ENCODE data around the gene CDC42BPG. TPM values are rescaled to one million over a fixed set of nuclear protein-coding genes. Genes with fewer than 3 reads are reported as not detected.

The CDC42BPG gene
- total and polyA plus RNA-seq, 9 of the 15 experiments (the other 6 are each of a cell fraction or from before 2014, with no cell fraction given), result 0.04 to 8.8 (median 2.1) TPM

DNA sequence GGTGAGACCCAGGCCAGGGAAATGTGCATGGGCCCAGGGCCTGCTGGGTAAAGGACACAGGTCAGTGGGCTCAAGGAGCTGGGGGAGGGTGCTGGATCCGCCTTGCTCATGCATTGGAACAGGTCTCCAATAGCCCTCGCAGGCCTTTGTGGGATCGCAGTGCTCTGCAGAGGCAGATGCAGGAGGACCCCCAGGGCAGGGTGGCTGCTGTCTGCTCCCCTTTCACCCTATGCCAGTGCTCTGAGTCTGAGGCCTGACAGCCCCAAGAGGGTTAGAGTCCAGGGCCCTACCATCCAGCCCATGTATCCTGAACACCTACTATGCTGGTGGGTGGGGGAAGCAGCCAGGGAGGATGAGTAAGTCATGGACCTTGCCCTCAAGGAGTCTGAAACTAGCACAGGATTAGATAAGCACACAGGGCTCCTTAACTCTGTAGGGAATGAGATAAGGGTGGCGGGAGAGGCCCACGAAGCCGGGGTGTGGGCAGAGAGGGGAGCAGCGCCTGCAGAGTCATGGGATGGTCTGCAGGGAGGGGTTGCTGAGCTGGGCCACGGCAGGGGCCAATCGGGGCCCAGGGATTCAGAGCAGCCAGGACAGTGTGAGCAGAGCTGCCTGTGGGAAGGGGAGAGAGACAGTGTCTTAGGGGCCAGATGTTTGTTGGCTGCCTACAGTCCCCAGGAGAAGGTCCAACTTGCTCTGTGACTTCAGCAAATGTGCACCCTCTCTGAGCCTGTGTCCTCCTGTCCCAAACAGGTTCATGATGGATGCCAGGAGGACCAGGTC is 44.5 kb upstream of the CDC42BPG start (continued):
- TF ChIP-seq KLF16 (IDR thresholded peaks at IDR 0.05) (peak; percentile 97), MAZ (CRISPR knock-in tag; conservative IDR thresholded peaks at IDR 0.05 in 1 of 2, IDR thresholded peaks at IDR 0.05 in 1 of 2) (peak; percentile 97), ARID4B (CRISPR knock-in tag; IDR thresholded peaks at IDR 0.05) (no peak), ZNF197 (CRISPR knock-in tag; IDR thresholded peaks at IDR 0.05; ENCODE audit: low read depth) (no peak), ZBTB7A (IDR thresholded peaks at IDR 0.05; ENCODE audit: borderline replicate concordance, control insufficient read depth, low read depth, low read length) (peak; percentile 83; the same call in 1 of the 2 replicates), CREB5 (CRISPR knock-in tag; IDR thresholded peaks at IDR 0.05) (no peak), PURB (CRISPR knock-in tag; IDR thresholded peaks at IDR 0.05; ENCODE audit: low read depth) (no peak), SRF (CRISPR knock-in tag; IDR thresholded peaks at IDR 0.05) (peak in 1 of 2 experiments; percentile 88; a peak in 1 of 4 replicates), SMARCC2 (IDR thresholded peaks at IDR 0.05; ENCODE audit: low read depth) (peak; percentile 98), RUNX1 (IDR thresholded peaks at IDR 0.05; ENCODE audit: low read depth) (0 out of 2 replicates have a peak, but pooled peaks have one; percentile 36)
- TF ChIP-seq, protein P1, sequence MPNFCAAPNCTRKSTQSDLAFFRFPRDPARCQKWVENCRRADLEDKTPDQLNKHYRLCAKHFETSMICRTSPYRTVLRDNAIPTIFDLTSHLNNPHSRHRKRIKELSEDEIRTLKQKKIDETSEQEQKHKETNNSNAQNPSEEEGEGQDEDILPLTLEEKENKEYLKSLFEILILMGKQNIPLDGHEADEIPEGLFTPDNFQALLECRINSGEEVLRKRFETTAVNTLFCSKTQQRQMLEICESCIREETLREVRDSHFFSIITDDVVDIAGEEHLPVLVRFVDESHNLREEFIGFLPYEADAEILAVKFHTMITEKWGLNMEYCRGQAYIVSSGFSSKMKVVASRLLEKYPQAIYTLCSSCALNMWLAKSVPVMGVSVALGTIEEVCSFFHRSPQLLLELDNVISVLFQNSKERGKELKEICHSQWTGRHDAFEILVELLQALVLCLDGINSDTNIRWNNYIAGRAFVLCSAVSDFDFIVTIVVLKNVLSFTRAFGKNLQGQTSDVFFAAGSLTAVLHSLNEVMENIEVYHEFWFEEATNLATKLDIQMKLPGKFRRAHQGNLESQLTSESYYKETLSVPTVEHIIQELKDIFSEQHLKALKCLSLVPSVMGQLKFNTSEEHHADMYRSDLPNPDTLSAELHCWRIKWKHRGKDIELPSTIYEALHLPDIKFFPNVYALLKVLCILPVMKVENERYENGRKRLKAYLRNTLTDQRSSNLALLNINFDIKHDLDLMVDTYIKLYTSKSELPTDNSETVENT (CRISPR knock-in tag; IDR thresholded peaks at IDR 0.05), result 0 out of 2 replicates have a peak, but pooled peaks have one; percentile 36
- TF ChIP-seq, protein P2, sequence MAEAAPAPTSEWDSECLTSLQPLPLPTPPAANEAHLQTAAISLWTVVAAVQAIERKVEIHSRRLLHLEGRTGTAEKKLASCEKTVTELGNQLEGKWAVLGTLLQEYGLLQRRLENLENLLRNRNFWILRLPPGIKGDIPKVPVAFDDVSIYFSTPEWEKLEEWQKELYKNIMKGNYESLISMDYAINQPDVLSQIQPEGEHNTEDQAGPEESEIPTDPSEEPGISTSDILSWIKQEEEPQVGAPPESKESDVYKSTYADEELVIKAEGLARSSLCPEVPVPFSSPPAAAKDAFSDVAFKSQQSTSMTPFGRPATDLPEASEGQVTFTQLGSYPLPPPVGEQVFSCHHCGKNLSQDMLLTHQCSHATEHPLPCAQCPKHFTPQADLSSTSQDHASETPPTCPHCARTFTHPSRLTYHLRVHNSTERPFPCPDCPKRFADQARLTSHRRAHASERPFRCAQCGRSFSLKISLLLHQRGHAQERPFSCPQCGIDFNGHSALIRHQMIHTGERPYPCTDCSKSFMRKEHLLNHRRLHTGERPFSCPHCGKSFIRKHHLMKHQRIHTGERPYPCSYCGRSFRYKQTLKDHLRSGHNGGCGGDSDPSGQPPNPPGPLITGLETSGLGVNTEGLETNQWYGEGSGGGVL (CRISPR knock-in tag; IDR thresholded peaks at IDR 0.05), result no peak
- TF ChIP-seq, protein P3, sequence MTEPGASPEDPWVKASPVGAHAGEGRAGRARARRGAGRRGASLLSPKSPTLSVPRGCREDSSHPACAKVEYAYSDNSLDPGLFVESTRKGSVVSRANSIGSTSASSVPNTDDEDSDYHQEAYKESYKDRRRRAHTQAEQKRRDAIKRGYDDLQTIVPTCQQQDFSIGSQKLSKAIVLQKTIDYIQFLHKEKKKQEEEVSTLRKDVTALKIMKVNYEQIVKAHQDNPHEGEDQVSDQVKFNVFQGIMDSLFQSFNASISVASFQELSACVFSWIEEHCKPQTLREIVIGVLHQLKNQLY (CRISPR knock-in tag; conservative IDR thresholded peaks at IDR 0.05), result no peak

Measured in K562 (cell line).